ENCODE results near the gene RFTN2. TPM values are rescaled to one million over a fixed set of nuclear protein-coding genes. Genes with fewer than 3 reads are reported as not detected.
"Not testable (repeated sequence)": the region's sequence is repeated elsewhere in the genome, so short reads cannot be mapped to it uniquely, and the experiment has no call there.

Gene RFTN2
- total and polyA plus RNA-seq, 2 of the 13 experiments (the other 11 are each of a cell fraction or from before 2014, with no cell fraction given): not detected

- ChIA-PET CTCF (ENCODE audit: low intra/inter-chr PET ratio, low total read pairs) (no interaction called here), POLR2A (no interaction called here)
- H3K27ac ChIP-seq (ENCODE audit: extremely low read length, insufficient read depth, low read length): no peak overlapping the region
- ATAC-seq (no peak), FAIRE-seq (no peak), DNase-seq (ENCODE audit: low spot score) (no peak)
- TF ChIP-seq CREB1 (IDR thresholded peaks at IDR 0.05) (peak; percentile 14; the same call in 1 of the 2 replicates), CREB1 (CRISPR knock-in tag; IDR thresholded peaks at IDR 0.05) (no peak), ZNF431 (CRISPR knock-in tag; IDR thresholded peaks at IDR 0.05; ENCODE audit: borderline replicate concordance, low read depth) (no peak), ATF7 (IDR thresholded peaks at IDR 0.05) (peak; percentile 91), ATF7 (CRISPR knock-in tag; IDR thresholded peaks at IDR 0.05) (no peak)
- H3K4me3 ChIP-seq (replicated peaks in 1 of 3; ENCODE audit: insufficient read depth in 1 of 3, low read depth in 2 of 3, low read length in 3 of 3): no peak overlapping the region
- H3K36me3 ChIP-seq (replicated peaks in 1 of 2; ENCODE audit: control insufficient read depth in 1 of 2, insufficient read depth in 2 of 2, low read length in 2 of 2): peaks cover 0 to 7% of the 10 kb centered on the region in 2 experiments; a peak in 2 of 5 replicates
- H4K20me1 ChIP-seq (ENCODE audit: insufficient read depth, low read length): peaks cover 22% of the 10 kb centered on the region
- H3K9ac ChIP-seq (ENCODE audit: insufficient read depth, low read depth, low read length): no peak overlapping the region
- BruUV-seq (replicated peaks): no TSS peak
- intact Hi-C loops (cut with micrococcal nuclease; ENCODE audit: unreplicated experiment) (no loop called here), in situ Hi-C loops (cut with HindIII; ENCODE audit: extremely low pct_ligation_motif_present, low pct_unique_long_range_greater_than_20kb) (no loop called here)
- H3K79me2 ChIP-seq (ENCODE audit: insufficient read depth, low read length): peaks cover 41% of the 10 kb centered on the region
- no peaks in the 10 kb centered on the region; a peak in 1 of 5 replicates for H3K27me3 ChIP-seq (ENCODE audit: control insufficient read depth in 1 of 2, insufficient read depth in 2 of 2, low read length in 2 of 2)
- H2AFZ ChIP-seq (ENCODE audit: low read length): no peak overlapping the region
- peaks cover 37% of the 10 kb centered on the region for H3K4me1 ChIP-seq (ENCODE audit: insufficient read depth, low read length)
- H3K9me3 ChIP-seq (ENCODE audit: low read length): no peaks in the 10 kb centered on the region
- H3K4me2 ChIP-seq (ENCODE audit: low read depth, low read length): no peak overlapping the region
Measured at GRCh38 chr2:197710424-197711042, 35.1 kb upstream of the RFTN2 start.

GRCh38 chr2:197709140-197709539, 33.8 kb upstream of the RFTN2 start:
- H3K27ac ChIP-seq (ENCODE audit: extremely low read length, insufficient read depth, low read length); H3K9ac ChIP-seq (ENCODE audit: insufficient read depth, low read depth, low read length); H3K9me3 ChIP-seq (ENCODE audit: low read length); FAIRE-seq; H3K27me3 ChIP-seq (ENCODE audit: control insufficient read depth in 1 of 2, insufficient read depth in 2 of 2, low read length in 2 of 2); H3K36me3 ChIP-seq (replicated peaks in 1 of 2; ENCODE audit: control insufficient read depth in 1 of 2, insufficient read depth in 2 of 2, low read length in 2 of 2); CTCF ChIA-PET (ENCODE audit: low intra/inter-chr PET ratio, low total read pairs); H2AFZ ChIP-seq (ENCODE audit: low read length); DNase-seq (ENCODE audit: low spot score); BruUV-seq (replicated peaks); ATAC-seq: not testable (repeated sequence)
- intact Hi-C loops (cut with micrococcal nuclease; ENCODE audit: unreplicated experiment) (loop anchor here (5.0 to 10.0 kb wide), 3 partner anchors 257 to 314 kb away; partner anchors contain the start of genes COQ10B and SF3B1), in situ Hi-C loops (cut with HindIII; ENCODE audit: extremely low pct_ligation_motif_present, low pct_unique_long_range_greater_than_20kb) (loop anchor here (5.0 to 10.0 kb wide), 2 partner anchors 68 to 194 kb away; partner anchors contain the start of gene MOB4)
- H3K4me3 ChIP-seq (replicated peaks in 1 of 3; ENCODE audit: insufficient read depth in 1 of 3, low read depth in 2 of 3, low read length in 3 of 3): 0 out of 6 replicates have a peak overlapping the region, but pooled peaks of 1 of the 3 experiments have one; percentile 60
- peaks cover 41% of the 10 kb centered on the region for H3K79me2 ChIP-seq (ENCODE audit: insufficient read depth, low read length)
- H3K4me1 ChIP-seq (ENCODE audit: insufficient read depth, low read length): peaks cover 41% of the 10 kb centered on the region
- POLR2A ChIA-PET: interaction anchor here (1.2 kb wide), 2 partner anchors 35 to 209 kb away, joined by 3 to 5 read pairs; partner anchors contain the start of genes HSPD1 and HSPE1
- H3K4me2 ChIP-seq (ENCODE audit: low read depth, low read length): peak overlapping the region; percentile 84
- peaks cover 22% of the 10 kb centered on the region for H4K20me1 ChIP-seq (ENCODE audit: insufficient read depth, low read length)
- WGBS (ENCODE audit: low lambda C conversion rate): 93% methylated on average over 7 of the region's 7 CpGs

Measured in HepG2 (cell line).